Panc1 (cell line): ENCODE measurements around the gene TWIST2.

ENCODE experiments used
- CTCF ChIP-seq: fragments of 450-650 bp; IDR thresholded peaks from 2 replicates; pipeline ENCODE4 v1.5.1; 2017; ENCODE audit warnings: mild to moderate bottlenecking
- POLR2AphosphoS5 ChIP-seq: IDR thresholded peaks from 2 replicates; pipeline ENCODE4 v1.6.1; 2012; ENCODE audit warnings: mild to moderate bottlenecking, low read depth, low read length, moderate library complexity
- REST ChIP-seq, 2 experiments: IDR thresholded peaks; 2 replicates each; pipeline ENCODE4 v1.6.1; 2011 to 2012; ENCODE audit warnings: low read depth in 2 of 2, control low read depth in 1 of 2, low read length in 1 of 2, mild to moderate bottlenecking in 1 of 2, moderate library complexity in 1 of 2; ENCODE audit not compliant: insufficient read depth in 1 of 2
- SIN3A ChIP-seq: IDR thresholded peaks from 2 replicates; pipeline ENCODE4 v1.6.1; 2012; ENCODE audit warnings: low read depth, mild to moderate bottlenecking, low read length, moderate library complexity, borderline replicate concordance; ENCODE audit not compliant: insufficient read depth

- TF ChIP-seq CTCF (no peak), REST (IDR thresholded peaks at IDR 0.05; ENCODE audit: insufficient read depth in 1 of 2, low read depth in 2 of 2, low read length in 1 of 2) (no peak), SIN3A (no peak), POLR2AphosphoS5 (no peak)
These were observed 43.7 kb upstream of the TWIST2 start for GRCh38 chr2:238803996-238804870.
